DOHH2 (cell line): Measurements from ENCODE around the gene SLC16A10.

Source experiments
- H3F3A ChIP-seq: fragments of 200-600 bp; sonication (generic), shearing (Covaris generic); 2 replicates; pipeline ENCODE4 v1.6.0; 2016; ENCODE audit warnings: antibody characterized with exemption, mild to moderate bottlenecking; ENCODE audit not compliant: control insufficient read depth, insufficient read depth
- H3K27ac ChIP-seq: fragments of 200-600 bp; sonication (generic); 2 replicates; pipeline ENCODE4 v1.5.1; 2014; ENCODE audit warnings: low read depth, mild to moderate bottlenecking, low read length, moderate library complexity
- H3K27me3 ChIP-seq: fragments of 200-600 bp; sonication (generic); 2 replicates; pipeline ENCODE4 v1.6.1; 2014; ENCODE audit warnings: mild to moderate bottlenecking, low read length, mixed read lengths; ENCODE audit not compliant: control insufficient read depth
- H3K36me3 ChIP-seq: fragments of 200-600 bp; sonication (generic); 2 replicates; pipeline ENCODE4 v1.6.1; 2014; ENCODE audit warnings: mild to moderate bottlenecking, low read length, moderate library complexity, mixed read lengths; ENCODE audit not compliant: control insufficient read depth
- H3K4me1 ChIP-seq: fragments of 200-600 bp; sonication (generic); 2 replicates; pipeline ENCODE4 v1.6.1; 2014; ENCODE audit warnings: mild to moderate bottlenecking, low read length, mixed read lengths; ENCODE audit not compliant: control insufficient read depth
- H3K4me2 ChIP-seq: fragments of 200-600 bp; sonication (generic); 2 replicates; pipeline ENCODE4 v1.6.0; 2014; ENCODE audit warnings: mild to moderate bottlenecking, low read length, moderate library complexity
- H3K4me3 ChIP-seq: fragments of 200-600 bp; sonication (generic); 2 replicates; pipeline ENCODE4 v1.5.1; 2014; ENCODE audit warnings: mild to moderate bottlenecking, low read length, mixed read lengths
- H3K79me2 ChIP-seq: fragments of 200-600 bp; sonication (generic); 2 replicates; pipeline ENCODE4 v1.6.1; 2014; ENCODE audit warnings: mild to moderate bottlenecking, low read length, mixed read lengths; ENCODE audit not compliant: control insufficient read depth
- H3K9me2 ChIP-seq: fragments of 200-600 bp; sonication (generic); replicated peaks from 2 replicates; pipeline ENCODE4 v1.6.1; 2014; ENCODE audit warnings: mild to moderate bottlenecking, low read length, mixed read lengths; ENCODE audit not compliant: control insufficient read depth
- H3K9me3 ChIP-seq: fragments of 200-600 bp; sonication (generic); 2 replicates; pipeline ENCODE4 v1.6.1; 2014; ENCODE audit warnings: antibody characterized with exemption, low read length, mixed read lengths; ENCODE audit not compliant: control insufficient read depth, insufficient read depth
- H4K20me1 ChIP-seq: fragments of 200-600 bp; sonication (generic); 2 replicates; pipeline ENCODE4 v1.6.0; 2014; ENCODE audit warnings: low read depth, mild to moderate bottlenecking, antibody characterized with exemption, low read length, moderate library complexity; ENCODE audit not compliant: control insufficient read depth, insufficient read depth
- CTCF ChIP-seq: fragments of 200-600 bp; sonication (generic); IDR thresholded peaks from one replicate; pipeline ENCODE4 v1.5.1; 2014; ENCODE audit warnings: antibody characterized with exemption, mild to moderate bottlenecking, low read depth, low read length; ENCODE audit not compliant: poor library complexity, severe bottlenecking
- EZH2phosphoT487 ChIP-seq: fragments of 200-600 bp; sonication (generic); IDR thresholded peaks from 2 replicates; pipeline ENCODE4 v1.6.1; 2017; ENCODE audit warnings: borderline replicate concordance, mild to moderate bottlenecking, antibody characterized with exemption, low read length, moderate library complexity, mixed read lengths

Gene SLC16A10

GRCh38 chr6:111238464-111239119, 151.3 kb downstream of the SLC16A10 start:
- no peaks in the 10 kb centered on the region for H4K20me1 ChIP-seq
- no peak overlapping the region for H3K4me2 ChIP-seq
- H3K9me2 ChIP-seq: no peaks in the 10 kb centered on the region
- TF ChIP-seq EZH2phosphoT487 (no peak), CTCF (no peak)
- H3K4me1 ChIP-seq: no peaks in the 10 kb centered on the region
- H3K27ac ChIP-seq: no peak overlapping the region
- no peak overlapping the region for H3K4me3 ChIP-seq
- H3K9me3 ChIP-seq: no peaks in the 10 kb centered on the region
- no peaks in the 10 kb centered on the region for H3F3A ChIP-seq
- H3K79me2 ChIP-seq: no peaks in the 10 kb centered on the region
- H3K36me3 ChIP-seq: no peaks in the 10 kb centered on the region
- no peaks in the 10 kb centered on the region for H3K27me3 ChIP-seq

- no peak overlapping the region for H3K27ac ChIP-seq
- no peak overlapping the region for H3K4me2 ChIP-seq
- peaks cover 1% of the 10 kb centered on the region for H3K27me3 ChIP-seq
- TF ChIP-seq CTCF (no peak), EZH2phosphoT487 (no peak)
- no peaks in the 10 kb centered on the region for H3K36me3 ChIP-seq
- H3K9me3 ChIP-seq: no peaks in the 10 kb centered on the region
- no peak overlapping the region for H3K4me3 ChIP-seq
- no peaks in the 10 kb centered on the region for H3K79me2 ChIP-seq
- H3K9me2 ChIP-seq: no peaks in the 10 kb centered on the region
- H3K4me1 ChIP-seq: no peaks in the 10 kb centered on the region
- no peaks in the 10 kb centered on the region for H3F3A ChIP-seq
- H4K20me1 ChIP-seq: no peaks in the 10 kb centered on the region
Observed at GRCh38 chr6:111239461-111239860, 152.2 kb downstream of the SLC16A10 start.

GRCh38 chr6:111242452-111242851, 155.1 kb downstream of the SLC16A10 start:
- no peaks in the 10 kb centered on the region for H3K9me3 ChIP-seq
- no peak overlapping the region for H3K27ac ChIP-seq
- H3K4me3 ChIP-seq: no peak overlapping the region
- TF ChIP-seq CTCF (no peak), EZH2phosphoT487 (no peak)
- no peaks in the 10 kb centered on the region for H3K36me3 ChIP-seq
- H3K79me2 ChIP-seq: no peaks in the 10 kb centered on the region
- H3K4me1 ChIP-seq: no peaks in the 10 kb centered on the region
- H3K27me3 ChIP-seq: peaks cover 7% of the 10 kb centered on the region
- no peak overlapping the region for H3K4me2 ChIP-seq
- no peaks in the 10 kb centered on the region for H3K9me2 ChIP-seq
- no peaks in the 10 kb centered on the region for H4K20me1 ChIP-seq
- H3F3A ChIP-seq: no peaks in the 10 kb centered on the region
